ENCODE measurements around the gene CLASP1. TPM values are rescaled to one million over a fixed set of nuclear protein-coding genes. Genes with fewer than 3 reads are reported as not detected.

Gene CLASP1
- total RNA-seq, 2 donors from 2014 or later = 87.0 to 88.3 TPM

- Mint-ChIP-seq H3K9me3 (peaks cover 2% of the 10 kb centered on the region), H3K36me3 (ENCODE audit: low read depth) (peaks cover 68% of the 10 kb centered on the region), H3K4me1 (no peaks in the 10 kb centered on the region), H3K4me3 (no peak overlapping the region), H3K27me3 (ENCODE audit: insufficient read depth) (no peaks in the 10 kb centered on the region), H3K27ac (no peak overlapping the region)
- no peak overlapping the region for H3K27ac ChIP-seq (ENCODE audit: low read depth, low read length)
- no peak for TF ChIP-seq CTCF (conservative IDR thresholded peaks at IDR 0.05)
- DNase-seq = no peak
- no peaks in the 10 kb centered on the region for H3K27me3 ChIP-seq (ENCODE audit: control insufficient read depth, insufficient read depth, low read length, poor library complexity, severe bottlenecking)
- no peak overlapping the region for H3K4me3 ChIP-seq (ENCODE audit: low read length)
- peaks cover 70% of the 10 kb centered on the region for H3K36me3 ChIP-seq (ENCODE audit: control insufficient read depth, insufficient read depth, low read length)
- no peaks in the 10 kb centered on the region for H3K4me1 ChIP-seq (ENCODE audit: control insufficient read depth, insufficient read depth, low read length)
- no peak overlapping the region for H3K9ac ChIP-seq (ENCODE audit: extremely low read depth, low read length, poor library complexity, severe bottlenecking)
- peaks cover 4% of the 10 kb centered on the region for H3K9me3 ChIP-seq (ENCODE audit: control insufficient read depth, low read length)
Observed at GRCh38 chr2:121372082-121372481, 277.2 kb downstream of the CLASP1 start.

- Mint-ChIP-seq H3K4me1 (peaks cover 2% of the 10 kb centered on the region), H3K9me3 (no peaks in the 10 kb centered on the region), H3K27ac (no peak overlapping the region), H3K27me3 (ENCODE audit: insufficient read depth) (no peaks in the 10 kb centered on the region), H3K36me3 (ENCODE audit: low read depth) (peaks cover 66% of the 10 kb centered on the region), H3K4me3 (no peak overlapping the region)
- H3K9me3 ChIP-seq (ENCODE audit: control insufficient read depth, low read length) = no peaks in the 10 kb centered on the region
- H3K27me3 ChIP-seq (ENCODE audit: control insufficient read depth, insufficient read depth, low read length, poor library complexity, severe bottlenecking) = no peaks in the 10 kb centered on the region
- H3K4me1 ChIP-seq (ENCODE audit: control insufficient read depth, insufficient read depth, low read length) = no peaks in the 10 kb centered on the region
- no peak overlapping the region for H3K9ac ChIP-seq (ENCODE audit: extremely low read depth, low read length, poor library complexity, severe bottlenecking)
- no peak overlapping the region for H3K4me3 ChIP-seq (ENCODE audit: low read length)
- no peak for TF ChIP-seq CTCF (conservative IDR thresholded peaks at IDR 0.05)
- DNase-seq = no peak
- H3K36me3 ChIP-seq (ENCODE audit: control insufficient read depth, insufficient read depth, low read length) = peaks cover 59% of the 10 kb centered on the region
- H3K27ac ChIP-seq (ENCODE audit: low read depth, low read length) = no peak overlapping the region
Observed at GRCh38 chr2:121368836-121369235, 280.4 kb downstream of the CLASP1 start.

- WGBS, 2 experiments (ENCODE audit: insufficient coverage in 1 of 2, insufficient read length in 1 of 2) = 96 to 100% methylated on average over 5 to 7 of the region's 7 CpGs
Observed at GRCh38 chr2:121368155-121368554, 281.1 kb downstream of the CLASP1 start.

More at GRCh38 chr2:121368155-121368554, 281.1 kb downstream of the CLASP1 start:
- Mint-ChIP-seq H3K4me1 (peaks cover 2% of the 10 kb centered on the region), H3K27me3 (ENCODE audit: insufficient read depth) (no peaks in the 10 kb centered on the region), H3K36me3 (ENCODE audit: low read depth) (peaks cover 64% of the 10 kb centered on the region), H3K9me3 (no peaks in the 10 kb centered on the region), H3K27ac (no peak overlapping the region), H3K4me3 (no peak overlapping the region)
- DNase-seq = no peak
- Histone ChIP-seq H3K4me1 (ENCODE audit: control insufficient read depth, insufficient read depth, low read length) (no peaks in the 10 kb centered on the region), H3K9ac (ENCODE audit: extremely low read depth, low read length, poor library complexity, severe bottlenecking) (no peak overlapping the region), H3K27me3 (ENCODE audit: control insufficient read depth, insufficient read depth, low read length, poor library complexity, severe bottlenecking) (no peaks in the 10 kb centered on the region), H3K36me3 (ENCODE audit: control insufficient read depth, insufficient read depth, low read length) (peaks cover 59% of the 10 kb centered on the region), H3K27ac (ENCODE audit: low read depth, low read length) (no peak overlapping the region), H3K4me3 (ENCODE audit: low read length) (no peak overlapping the region), H3K9me3 (ENCODE audit: control insufficient read depth, low read length) (no peaks in the 10 kb centered on the region)
- no peak for TF ChIP-seq CTCF (conservative IDR thresholded peaks at IDR 0.05)
